Measurements from ENCODE around the gene VPS35L. TPM values are rescaled to one million over a fixed set of nuclear protein-coding genes. Genes with fewer than 3 reads are reported as not detected.

VPS35L gene
- total RNA-seq, 1 donor from 2014 or later, result 62.0 TPM

DNA sequence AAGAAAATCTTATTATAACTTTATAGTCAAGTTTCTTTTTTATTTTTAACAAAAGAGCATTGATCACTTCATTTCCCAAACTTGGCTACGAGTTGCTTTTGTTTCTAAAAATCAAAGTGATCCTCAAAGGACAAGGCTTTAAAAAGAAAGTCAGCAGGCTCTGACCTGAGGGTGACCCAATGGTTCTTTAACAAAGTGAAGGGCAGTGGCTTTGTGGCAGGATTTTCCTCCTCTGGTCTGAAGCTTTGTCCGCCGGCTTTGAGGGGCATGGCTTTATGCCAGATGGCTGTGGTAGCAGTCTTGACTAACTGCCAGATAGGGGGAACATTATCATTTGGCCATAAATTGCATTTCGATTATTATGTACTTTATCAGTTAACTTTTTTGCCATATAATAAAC lies 191.1 kb downstream of the VPS35L start:
- no peaks in the 10 kb centered on the region for H3K27me3 Mint-ChIP-seq
- peaks cover 5% of the 10 kb centered on the region for H3K36me3 Mint-ChIP-seq
- H3K4me3 Mint-ChIP-seq, result no peak overlapping the region
- H3K9me3 Mint-ChIP-seq, result no peaks in the 10 kb centered on the region
- peak overlapping the region; percentile 36 for H3K27ac Mint-ChIP-seq
- no peak for DNase-seq (ENCODE audit: extremely low spot score, unreplicated experiment)
- peaks cover 52% of the 10 kb centered on the region for H3K4me1 Mint-ChIP-seq (ENCODE audit: unreplicated experiment)
- TF ChIP-seq, protein P1, sequence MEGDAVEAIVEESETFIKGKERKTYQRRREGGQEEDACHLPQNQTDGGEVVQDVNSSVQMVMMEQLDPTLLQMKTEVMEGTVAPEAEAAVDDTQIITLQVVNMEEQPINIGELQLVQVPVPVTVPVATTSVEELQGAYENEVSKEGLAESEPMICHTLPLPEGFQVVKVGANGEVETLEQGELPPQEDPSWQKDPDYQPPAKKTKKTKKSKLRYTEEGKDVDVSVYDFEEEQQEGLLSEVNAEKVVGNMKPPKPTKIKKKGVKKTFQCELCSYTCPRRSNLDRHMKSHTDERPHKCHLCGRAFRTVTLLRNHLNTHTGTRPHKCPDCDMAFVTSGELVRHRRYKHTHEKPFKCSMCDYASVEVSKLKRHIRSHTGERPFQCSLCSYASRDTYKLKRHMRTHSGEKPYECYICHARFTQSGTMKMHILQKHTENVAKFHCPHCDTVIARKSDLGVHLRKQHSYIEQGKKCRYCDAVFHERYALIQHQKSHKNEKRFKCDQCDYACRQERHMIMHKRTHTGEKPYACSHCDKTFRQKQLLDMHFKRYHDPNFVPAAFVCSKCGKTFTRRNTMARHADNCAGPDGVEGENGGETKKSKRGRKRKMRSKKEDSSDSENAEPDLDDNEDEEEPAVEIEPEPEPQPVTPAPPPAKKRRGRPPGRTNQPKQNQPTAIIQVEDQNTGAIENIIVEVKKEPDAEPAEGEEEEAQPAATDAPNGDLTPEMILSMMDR (conservative IDR thresholded peaks at IDR 0.05), result no peak

DNA sequence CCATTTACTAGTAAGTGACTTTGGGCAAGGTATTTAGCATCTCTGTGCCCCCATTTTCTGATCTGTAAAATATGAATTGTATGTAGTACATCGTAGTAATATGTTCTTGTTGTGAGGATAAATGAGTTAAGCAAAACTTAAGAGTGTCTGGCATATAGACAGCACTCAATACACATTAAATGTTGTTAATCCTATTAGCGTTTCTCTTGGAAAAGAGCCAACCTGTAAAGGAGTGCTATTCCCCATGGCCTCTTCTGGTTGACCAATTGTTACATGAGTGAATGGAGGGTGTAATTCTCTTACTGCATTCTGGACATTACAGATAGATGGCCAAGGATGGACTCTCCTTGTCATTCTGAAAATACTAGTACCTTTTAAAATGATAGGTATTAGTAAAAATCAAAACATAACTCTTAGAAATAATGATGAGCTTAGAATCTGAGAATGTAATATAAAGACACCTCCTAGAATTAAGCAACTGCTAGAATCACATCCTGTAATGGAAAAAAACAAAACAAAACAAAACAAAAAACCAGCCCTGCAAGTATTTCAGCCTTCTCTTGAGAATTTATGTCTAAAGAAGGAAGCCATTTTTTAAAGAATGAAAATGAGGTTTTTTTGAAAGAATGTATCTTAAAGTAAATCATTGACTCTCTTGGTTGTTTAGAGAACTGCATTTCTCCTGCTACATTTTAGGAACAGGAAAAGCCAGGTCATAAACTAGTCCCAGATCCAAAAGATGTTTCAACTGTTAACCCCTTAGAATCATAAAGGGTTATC lies 193.1 kb downstream of the VPS35L start:
- no peaks in the 10 kb centered on the region for H3K27me3 Mint-ChIP-seq
- H3K36me3 Mint-ChIP-seq, result peaks cover 5% of the 10 kb centered on the region
- peaks cover 49% of the 10 kb centered on the region for H3K4me1 Mint-ChIP-seq (ENCODE audit: unreplicated experiment)
- H3K9me3 Mint-ChIP-seq, result no peaks in the 10 kb centered on the region
- no peak for DNase-seq (ENCODE audit: extremely low spot score, unreplicated experiment)
- peak overlapping the region; percentile 94 for H3K27ac Mint-ChIP-seq
- TF ChIP-seq, protein P1 (conservative IDR thresholded peaks at IDR 0.05), result no peak
- peak overlapping the region; percentile 79 for H3K4me3 Mint-ChIP-seq

DNA sequence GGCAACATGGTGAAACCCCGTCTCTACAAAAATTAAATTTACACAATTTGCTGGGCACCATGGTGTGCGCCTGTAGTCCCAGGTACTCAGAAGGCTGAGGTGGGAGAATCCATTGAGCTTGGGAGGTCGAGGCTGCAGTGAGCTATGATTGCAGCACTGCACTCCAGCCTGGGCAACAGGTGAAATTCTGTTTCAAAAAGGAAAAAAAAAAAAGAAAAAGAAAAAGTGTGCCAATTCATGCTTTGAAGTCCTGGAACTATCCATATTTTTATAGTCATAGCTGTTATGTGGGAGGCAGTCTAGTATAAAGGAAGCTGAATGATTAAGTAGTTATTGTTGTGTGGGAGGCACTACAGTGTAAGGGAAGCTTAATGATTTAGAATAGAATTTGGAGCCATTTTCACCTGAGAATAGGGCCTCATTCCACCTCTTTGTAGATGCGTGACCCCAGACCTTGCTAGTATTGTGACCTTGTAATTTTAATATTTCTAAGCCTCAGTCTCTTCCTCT lies 194.1 kb downstream of the VPS35L start:
- Mint-ChIP-seq H3K9me3 (no peaks in the 10 kb centered on the region), H3K4me1 (ENCODE audit: unreplicated experiment) (peaks cover 45% of the 10 kb centered on the region), H3K27ac (peak overlapping the region; percentile 94), H3K27me3 (no peaks in the 10 kb centered on the region), H3K4me3 (peak overlapping the region; percentile 79), H3K36me3 (peaks cover 9% of the 10 kb centered on the region)
- TF ChIP-seq, protein P1 (conservative IDR thresholded peaks at IDR 0.05), result no peak
- no peak for DNase-seq (ENCODE audit: extremely low spot score, unreplicated experiment)

Other genes starting within 250 kb of the VPS35L start
- 9.1 and 22.1 TPM in 2 replicates for gene TMC5, start 137.8 kb upstream of the VPS35L start, total RNA-seq (ENCODE audit: low replicate concordance)
- 66.7 and 90.0 TPM in 2 replicates for gene GDE1, start 33.6 kb upstream of the VPS35L start, total RNA-seq (ENCODE audit: low replicate concordance)
- 14.7 and 29.1 TPM in 2 replicates for gene CCP110, start 31.8 kb upstream of the VPS35L start, total RNA-seq (ENCODE audit: low replicate concordance)
- 44.1 and 54.9 TPM in 2 replicates for gene KNOP1, start 162.5 kb downstream of the VPS35L start, total RNA-seq (ENCODE audit: low replicate concordance)
- 11.8 and 23.0 TPM in 2 replicates for gene IQCK, start 162.6 kb downstream of the VPS35L start, total RNA-seq (ENCODE audit: low replicate concordance)